Tibial artery (tissue), 4 donors: ENCODE results near the gene CSTB.

Experiments
- DNase-seq, 2 donors: peaks; one replicate each; pipeline ENCODE4 v3.0.0-alpha.2; 2019
- H3K27ac ChIP-seq, 2 donors: fragments of 200-600 bp; sonication (generic) in 1 of 2; 1 replicate in 1 of 2; 2 replicates in 1 of 2; pipeline ENCODE4 v1.5.1; 2018 to 2019; ENCODE audit warnings: mild to moderate bottlenecking in 1 of 2
- H3K27me3 ChIP-seq, 2 donors: fragments of 200-600 bp; sonication (generic) in 1 of 2; one replicate each; pipeline versions ENCODE4 v1.5.1 to v1.6.0; 2016 to 2019
- H3K36me3 ChIP-seq, 3 donors: fragments of 200-600 bp; sonication (generic) in 2 of 3; one replicate each; pipeline ENCODE4 v1.5.1; 2016 to 2019; ENCODE audit warnings: mild to moderate bottlenecking in 2 of 3
- H3K4me1 ChIP-seq, 4 donors: fragments of 200-600 bp; sonication (generic) in 2 of 4; 1 replicate in 3 of 4; 2 replicates in 1 of 4; pipeline ENCODE4 v1.5.1; 2016 to 2019
- H3K4me3 ChIP-seq, 2 donors: fragments of 200-600 bp; sonication (generic) in 1 of 2; 1 replicate in 1 of 2; 2 replicates in 1 of 2; pipeline ENCODE4 v1.5.1; 2018 to 2019; ENCODE audit warnings: mild to moderate bottlenecking in 2 of 2
- H3K9me3 ChIP-seq, 3 donors: fragments of 200-600 bp; sonication (generic) in 1 of 3; one replicate each; pipeline ENCODE4 v1.5.1; 2016 to 2019
- intact Hi-C: fragments of 100-400 bp; cut with DNase I; formaldehyde crosslinking; loops from one replicate; pipeline ENCODE4 v1.15.0; 2023; ENCODE audit warnings: low total_unique reads
- TF ChIP-seq, protein P1 (sequence below), 2 experiments: fragments of 200-600 bp in 1 of 2; fragments of 450-650 bp in 1 of 2; IDR thresholded peaks; one replicate each; pipeline ENCODE4 v1.5.1; 2017 to 2019; ENCODE audit warnings: antibody characterized with exemption in 2 of 2, mild to moderate bottlenecking in 1 of 2, moderate library complexity in 1 of 2

Gene CSTB

GRCh38 chr21:43819511-43820405 is 43.6 kb upstream of the CSTB start:
- Histone ChIP-seq H3K36me3 (no peaks in the 10 kb centered on the region), H3K27ac (no peak overlapping the region), H3K9me3 (peaks cover 0 to 7% (median 6%) of the 10 kb centered on the region in 3 donors), H3K4me3 (no peak overlapping the region), H3K27me3 (no peaks in the 10 kb centered on the region), H3K4me1 (no peaks in the 10 kb centered on the region)
- intact Hi-C loops: loop anchor here (10.0 kb wide), 2 partner anchors 65 to 505 kb away; no protein-coding TSS in a partner anchor
- TF ChIP-seq, protein P1, sequence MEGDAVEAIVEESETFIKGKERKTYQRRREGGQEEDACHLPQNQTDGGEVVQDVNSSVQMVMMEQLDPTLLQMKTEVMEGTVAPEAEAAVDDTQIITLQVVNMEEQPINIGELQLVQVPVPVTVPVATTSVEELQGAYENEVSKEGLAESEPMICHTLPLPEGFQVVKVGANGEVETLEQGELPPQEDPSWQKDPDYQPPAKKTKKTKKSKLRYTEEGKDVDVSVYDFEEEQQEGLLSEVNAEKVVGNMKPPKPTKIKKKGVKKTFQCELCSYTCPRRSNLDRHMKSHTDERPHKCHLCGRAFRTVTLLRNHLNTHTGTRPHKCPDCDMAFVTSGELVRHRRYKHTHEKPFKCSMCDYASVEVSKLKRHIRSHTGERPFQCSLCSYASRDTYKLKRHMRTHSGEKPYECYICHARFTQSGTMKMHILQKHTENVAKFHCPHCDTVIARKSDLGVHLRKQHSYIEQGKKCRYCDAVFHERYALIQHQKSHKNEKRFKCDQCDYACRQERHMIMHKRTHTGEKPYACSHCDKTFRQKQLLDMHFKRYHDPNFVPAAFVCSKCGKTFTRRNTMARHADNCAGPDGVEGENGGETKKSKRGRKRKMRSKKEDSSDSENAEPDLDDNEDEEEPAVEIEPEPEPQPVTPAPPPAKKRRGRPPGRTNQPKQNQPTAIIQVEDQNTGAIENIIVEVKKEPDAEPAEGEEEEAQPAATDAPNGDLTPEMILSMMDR (IDR thresholded peaks at IDR 0.05): no peak
- peak in 1 of 2 donors; percentile 15 for DNase-seq

- H3K27me3 ChIP-seq: peaks cover 0 to 5% of the 10 kb centered on the region in 2 donors
- peaks cover 0 to 7% (median 6%) of the 10 kb centered on the region in 3 donors for H3K9me3 ChIP-seq
- no peaks in the 10 kb centered on the region for H3K36me3 ChIP-seq
- intact Hi-C loops: loop anchor here (10.0 kb wide), 1 partner anchor 506 kb away; no protein-coding TSS in a partner anchor
- no peaks in the 10 kb centered on the region for H3K4me1 ChIP-seq
- TF ChIP-seq, protein P1 (IDR thresholded peaks at IDR 0.05): no peak
- H3K4me3 ChIP-seq: no peak overlapping the region
- no peak for DNase-seq
- H3K27ac ChIP-seq: no peak overlapping the region
Measured at GRCh38 chr21:43818685-43819084, 42.6 kb upstream of the CSTB start.

- no peak overlapping the region for H3K27ac ChIP-seq
- intact Hi-C loops: loop anchor here (10.0 kb wide), 1 partner anchor 507 kb away; no protein-coding TSS in a partner anchor
Measured at GRCh38 chr21:43817157-43818086, 41.3 kb upstream of the CSTB start.

DNA sequence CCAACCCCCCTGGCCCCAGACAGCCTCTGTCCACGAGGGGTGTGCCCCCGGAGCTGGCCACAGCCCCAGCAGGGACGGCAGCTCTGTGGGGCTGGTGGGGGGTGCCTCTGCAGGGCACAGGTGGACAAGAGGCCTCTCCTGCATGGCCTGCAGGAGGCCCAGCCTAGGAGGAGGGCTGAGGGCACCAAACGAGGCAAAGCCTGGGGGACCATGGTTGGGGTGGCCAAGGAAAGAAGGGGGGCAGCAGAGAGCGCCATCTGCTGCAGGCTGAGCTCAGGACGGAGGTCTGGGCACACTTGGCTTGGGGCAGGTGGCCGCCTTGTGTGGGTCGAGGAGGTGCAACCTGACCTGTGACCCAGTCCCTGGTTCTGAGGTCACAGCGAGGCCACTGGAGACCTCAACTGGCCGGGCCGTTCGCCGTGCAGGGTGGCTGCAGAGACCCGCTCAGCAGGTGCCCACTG is 40.5 kb upstream of the CSTB start:
- Histone ChIP-seq H3K36me3 (no peaks in the 10 kb centered on the region), H3K27ac (no peak overlapping the region), H3K27me3 (peaks cover 0 to 5% of the 10 kb centered on the region in 2 donors), H3K9me3 (peaks cover 0 to 7% (median 6%) of the 10 kb centered on the region in 3 donors), H3K4me3 (no peak overlapping the region), H3K4me1 (peaks cover 0 to 12% (median 5%) of the 10 kb centered on the region in 4 donors)
- intact Hi-C loops: loop anchor here (10.0 kb wide), 1 partner anchor 508 kb away; no protein-coding TSS in a partner anchor
- DNase-seq: no peak
- TF ChIP-seq, protein P1 (IDR thresholded peaks at IDR 0.05): no peak

More at GRCh38 chr21:43817157-43818086, 41.3 kb upstream of the CSTB start:
- H3K9me3 ChIP-seq: peaks cover 0 to 7% (median 6%) of the 10 kb centered on the region in 3 donors
- H3K36me3 ChIP-seq: no peaks in the 10 kb centered on the region
- H3K4me1 ChIP-seq: peaks cover 0 to 6% (median 1%) of the 10 kb centered on the region in 4 donors
- DNase-seq: no peak
- no peak overlapping the region for H3K4me3 ChIP-seq
- peaks cover 0 to 5% of the 10 kb centered on the region in 2 donors for H3K27me3 ChIP-seq
- TF ChIP-seq, protein P1 (IDR thresholded peaks at IDR 0.05): no peak

DNA sequence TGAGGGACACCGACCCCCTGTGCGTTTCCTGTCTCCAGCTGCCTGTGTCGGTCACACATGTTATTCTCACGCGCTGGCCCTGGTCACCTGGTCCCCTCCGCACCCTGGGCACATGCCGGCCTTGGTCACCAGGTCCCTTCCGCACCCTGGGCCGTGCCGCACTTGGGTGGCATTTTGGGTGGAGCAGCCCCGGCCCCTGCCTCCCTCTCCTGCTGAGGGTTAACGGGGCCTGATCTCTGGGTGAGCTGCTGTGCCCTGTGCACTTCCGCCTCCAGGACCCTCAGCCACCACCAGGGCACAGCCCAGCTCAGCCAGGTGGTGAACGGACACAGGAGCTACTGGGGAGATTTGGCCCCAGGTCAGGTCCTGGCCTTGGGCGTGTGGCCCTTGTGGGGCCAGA is 39.9 kb upstream of the CSTB start:
- Histone ChIP-seq H3K4me3 (no peak overlapping the region), H3K27ac (no peak overlapping the region), H3K27me3 (peaks cover 0 to 10% of the 10 kb centered on the region in 2 donors), H3K9me3 (peaks cover 0 to 7% (median 6%) of the 10 kb centered on the region in 3 donors), H3K36me3 (no peaks in the 10 kb centered on the region), H3K4me1 (peaks cover 0 to 18% (median 8%) of the 10 kb centered on the region in 4 donors)
- TF ChIP-seq, protein P1 (IDR thresholded peaks at IDR 0.05): no peak
- intact Hi-C loops: loop anchor here (10.0 kb wide), 1 partner anchor 509 kb away; no protein-coding TSS in a partner anchor
- no peak for DNase-seq
